Brain microvascular endothelial cell (primary cell): Measurements from ENCODE around the gene PHC1.

Experiments
- DNase-seq: peaks from one replicate; pipeline ENCODE4 v3.0.0-alpha.2; 2020
- H3K27ac ChIP-seq: fragments of 250-450 bp; sonication (Bioruptor Pico); 2 replicates; pipeline ENCODE4 v1.5.1; 2020; ENCODE audit warnings: mild to moderate bottlenecking, moderate library complexity
- H3K27me3 ChIP-seq: fragments of 250-450 bp; sonication (Bioruptor Pico); replicated peaks from 2 replicates; pipeline ENCODE4 v1.5.1; 2020; ENCODE audit warnings: mild to moderate bottlenecking
- H3K36me3 ChIP-seq: fragments of 250-450 bp; sonication (Bioruptor Pico); replicated peaks from 2 replicates; pipeline ENCODE4 v1.5.1; 2020; ENCODE audit warnings: mild to moderate bottlenecking
- H3K4me3 ChIP-seq: 2 replicates; pipeline ENCODE4 v1.5.1; 2011; ENCODE audit warnings: low read depth, mild to moderate bottlenecking, control low read depth, low read length, moderate library complexity
- CTCF ChIP-seq: IDR thresholded peaks from 2 replicates; pipeline ENCODE4 v1.5.1; 2011; ENCODE audit warnings: low read depth, mild to moderate bottlenecking, moderate library complexity, low read length, control low read depth, inconsistent platforms; ENCODE audit errors: missing control alignments
- in situ Hi-C: cut with HindIII; loops from 2 replicates; pipeline ENCODE4 v1.10.0; 2017; ENCODE audit warnings: low sequenced_read_pairs, low pct_ligation_motif_present

PHC1 gene

DNA sequence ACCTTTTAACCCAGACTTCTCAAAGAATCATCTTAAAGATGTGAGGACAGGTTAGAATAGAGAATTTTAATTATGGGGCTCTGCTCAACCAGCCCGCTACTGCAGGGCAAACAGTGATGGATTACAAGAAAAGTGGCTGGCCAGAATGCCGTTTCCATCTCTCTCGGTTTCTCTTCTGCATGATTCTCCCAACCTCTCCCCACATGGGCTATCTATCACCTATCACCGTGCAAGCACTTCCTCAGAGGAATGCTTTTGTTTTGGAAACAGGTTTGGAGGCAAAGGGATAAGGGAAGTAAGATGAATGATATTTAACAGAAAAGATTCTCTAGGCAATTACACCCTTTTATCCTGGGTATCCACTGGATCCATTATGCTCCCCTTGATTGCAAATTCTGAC, 37.4 kb upstream of the PHC1 start:
- no peak for TF ChIP-seq CTCF
- Histone ChIP-seq H3K36me3 (no peaks in the 10 kb centered on the region), H3K27ac (no peak overlapping the region), H3K4me3 (no peak overlapping the region), H3K27me3 (no peaks in the 10 kb centered on the region)
- in situ Hi-C loops: no loop called here
- DNase-seq: no peak

- Histone ChIP-seq H3K4me3 (no peak overlapping the region), H3K27ac (no peak overlapping the region), H3K27me3 (no peaks in the 10 kb centered on the region), H3K36me3 (no peaks in the 10 kb centered on the region)
- no peak for DNase-seq
- in situ Hi-C loops: no loop called here
- no peak for TF ChIP-seq CTCF
Observed at GRCh38 chr12:8886502-8887284, 27.6 kb upstream of the PHC1 start.

- H3K27ac ChIP-seq: no peak overlapping the region
- no peaks in the 10 kb centered on the region for H3K27me3 ChIP-seq
- DNase-seq: no peak
- in situ Hi-C loops: no loop called here
- H3K36me3 ChIP-seq: no peaks in the 10 kb centered on the region
- no peak overlapping the region for H3K4me3 ChIP-seq
- no peak for TF ChIP-seq CTCF
Observed at GRCh38 chr12:8887285-8887715, 27.0 kb upstream of the PHC1 start.

DNA sequence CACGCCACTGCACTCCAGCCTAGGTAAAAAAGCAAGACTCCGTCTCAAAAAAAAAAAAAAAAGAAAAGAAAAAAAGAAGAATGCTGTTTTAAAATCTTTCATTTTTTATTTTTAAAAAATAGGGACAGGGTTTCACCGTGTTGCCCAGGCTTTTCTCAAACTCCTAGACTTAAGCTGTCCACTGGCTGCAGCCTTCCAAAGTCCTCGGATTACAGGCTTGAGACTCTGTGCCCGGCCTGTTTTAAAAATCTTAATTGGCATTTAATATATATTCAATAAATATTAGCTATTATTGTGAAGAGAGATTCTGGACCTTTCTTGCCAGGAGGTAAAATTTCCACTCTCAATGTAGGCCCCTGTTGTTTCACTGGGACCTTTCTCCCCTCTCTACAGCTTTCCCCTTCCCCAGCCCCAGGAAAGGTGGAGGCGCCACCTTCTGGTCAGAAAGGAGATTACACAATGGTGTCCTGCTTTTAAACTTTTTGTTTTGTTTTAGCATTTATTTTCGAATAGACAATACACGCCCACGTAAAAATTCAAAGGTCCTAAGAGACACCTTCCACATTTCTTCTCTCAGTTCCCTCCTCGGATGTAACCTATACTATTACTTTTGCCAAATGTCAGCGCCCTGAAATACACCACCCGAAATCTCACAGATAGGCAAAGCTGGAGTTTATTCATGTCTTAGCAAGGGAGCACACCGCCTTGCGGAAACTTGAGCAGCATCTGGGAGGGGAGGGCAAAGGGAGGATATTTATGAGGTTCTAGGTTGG, 23.8 kb upstream of the PHC1 start:
- Histone ChIP-seq H3K27me3 (no peaks in the 10 kb centered on the region), H3K27ac (no peak overlapping the region), H3K36me3 (no peaks in the 10 kb centered on the region), H3K4me3 (peak overlapping the region; percentile 51)
- in situ Hi-C loops: no loop called here
- peak; percentile 79 for TF ChIP-seq CTCF
- DNase-seq: peak; percentile 31

DNA sequence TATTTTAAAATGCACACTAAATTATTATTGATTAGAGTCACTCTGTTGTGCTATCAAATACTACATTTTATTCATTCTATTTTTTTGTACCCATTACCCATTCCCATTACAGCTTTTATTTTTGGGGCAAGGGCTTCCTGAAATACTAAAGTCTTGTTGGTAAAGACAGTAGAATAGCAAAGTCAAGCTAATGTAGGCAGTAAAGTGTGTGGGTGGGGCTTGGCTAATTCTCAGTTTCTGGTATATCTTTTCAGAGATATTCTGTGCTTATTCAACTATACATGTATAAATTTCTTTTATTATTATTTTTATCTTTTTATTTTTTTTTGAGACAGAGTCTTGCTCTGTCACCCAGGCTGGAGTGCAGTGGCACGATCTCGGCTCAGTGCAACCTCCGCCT, 22.3 kb upstream of the PHC1 start:
- Histone ChIP-seq H3K27me3 (no peaks in the 10 kb centered on the region), H3K4me3 (no peak overlapping the region), H3K36me3 (no peaks in the 10 kb centered on the region), H3K27ac (no peak overlapping the region)
- TF ChIP-seq CTCF: no peak
- in situ Hi-C loops: no loop called here
- DNase-seq: no peak
